A673 (cell line): ENCODE data around the gene OR8K3.

Source experiments
- EZH2 ChIP-seq: fragments of 200-600 bp; sonication (generic); IDR thresholded peaks from 2 replicates; pipeline ENCODE4 v1.6.1; 2017; ENCODE audit warnings: borderline replicate concordance, low read depth, mild to moderate bottlenecking, mixed read lengths, antibody characterized with exemption, low read length; ENCODE audit not compliant: poor library complexity, severe bottlenecking
- TF ChIP-seq, protein P1 (sequence below): fragments of 300-800, 200-600 bp; sonication (generic); conservative IDR thresholded peaks from 2 replicates; pipeline ENCODE4 v1.5.1; 2017; ENCODE audit warnings: low read depth, mild to moderate bottlenecking, antibody characterized with exemption, low read length, moderate library complexity, mixed read lengths

DNA sequence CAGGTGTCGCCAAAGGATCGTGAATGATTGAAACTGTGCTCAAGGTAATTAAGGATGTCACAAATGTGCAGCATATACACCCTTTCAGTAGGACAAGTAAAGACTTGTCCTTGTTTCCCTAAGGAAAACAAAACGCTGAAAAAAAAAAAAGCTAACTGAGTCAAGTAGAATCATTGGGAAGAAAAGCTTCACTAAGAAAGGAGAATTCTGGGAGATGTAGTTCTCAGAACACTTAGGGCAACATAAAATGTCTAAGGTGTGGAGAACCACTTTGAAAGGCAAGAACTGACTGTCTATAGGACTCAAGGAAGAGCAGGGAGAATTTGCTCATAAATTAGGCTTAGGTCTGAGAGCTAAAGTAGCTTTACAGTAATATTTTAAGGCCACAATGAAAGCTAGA lies 43.9 kb upstream of the OR8K3 start:
- TF ChIP-seq, protein P1, sequence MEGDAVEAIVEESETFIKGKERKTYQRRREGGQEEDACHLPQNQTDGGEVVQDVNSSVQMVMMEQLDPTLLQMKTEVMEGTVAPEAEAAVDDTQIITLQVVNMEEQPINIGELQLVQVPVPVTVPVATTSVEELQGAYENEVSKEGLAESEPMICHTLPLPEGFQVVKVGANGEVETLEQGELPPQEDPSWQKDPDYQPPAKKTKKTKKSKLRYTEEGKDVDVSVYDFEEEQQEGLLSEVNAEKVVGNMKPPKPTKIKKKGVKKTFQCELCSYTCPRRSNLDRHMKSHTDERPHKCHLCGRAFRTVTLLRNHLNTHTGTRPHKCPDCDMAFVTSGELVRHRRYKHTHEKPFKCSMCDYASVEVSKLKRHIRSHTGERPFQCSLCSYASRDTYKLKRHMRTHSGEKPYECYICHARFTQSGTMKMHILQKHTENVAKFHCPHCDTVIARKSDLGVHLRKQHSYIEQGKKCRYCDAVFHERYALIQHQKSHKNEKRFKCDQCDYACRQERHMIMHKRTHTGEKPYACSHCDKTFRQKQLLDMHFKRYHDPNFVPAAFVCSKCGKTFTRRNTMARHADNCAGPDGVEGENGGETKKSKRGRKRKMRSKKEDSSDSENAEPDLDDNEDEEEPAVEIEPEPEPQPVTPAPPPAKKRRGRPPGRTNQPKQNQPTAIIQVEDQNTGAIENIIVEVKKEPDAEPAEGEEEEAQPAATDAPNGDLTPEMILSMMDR: no peak
- TF ChIP-seq EZH2: no peak
